Measurements from ENCODE around the gene RPS6KB2.
A peak's percentile ranks its signal among the peaks of the same experiment; 100 is the strongest.

The RPS6KB2 gene

DNA sequence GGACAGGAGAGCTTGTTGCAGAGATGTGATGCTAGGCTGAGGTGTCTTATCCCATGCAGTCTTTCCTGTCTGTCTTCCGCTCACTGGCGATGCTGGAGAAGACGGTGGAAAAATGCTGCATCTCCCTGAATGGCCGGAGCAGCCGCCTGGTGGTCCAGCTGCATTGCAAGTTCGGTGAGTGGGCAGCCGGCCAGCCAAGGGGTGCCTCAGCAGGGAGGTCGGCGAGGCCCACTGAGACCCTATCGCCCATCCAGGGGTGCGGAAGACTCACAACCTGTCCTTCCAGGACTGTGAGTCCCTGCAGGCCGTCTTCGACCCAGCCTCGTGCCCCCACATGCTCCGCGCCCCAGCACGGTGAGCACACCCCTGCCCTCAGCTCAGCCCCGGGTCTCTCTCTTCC is 34.9 kb upstream of the RPS6KB2 start:
- Histone ChIP-seq H3K27me3 (ENCODE audit: insufficient read depth, poor library complexity, severe bottlenecking) (no peaks in the 10 kb centered on the region), H3K27ac (replicated peaks) (no peak overlapping the region), H3K4me3 (replicated peaks; ENCODE audit: insufficient read depth, low read length) (no peak overlapping the region)
- no peak for TF ChIP-seq SPI1 (IDR thresholded peaks at IDR 0.05; ENCODE audit: borderline replicate concordance, low read depth)
- TF ChIP-seq, protein P1, sequence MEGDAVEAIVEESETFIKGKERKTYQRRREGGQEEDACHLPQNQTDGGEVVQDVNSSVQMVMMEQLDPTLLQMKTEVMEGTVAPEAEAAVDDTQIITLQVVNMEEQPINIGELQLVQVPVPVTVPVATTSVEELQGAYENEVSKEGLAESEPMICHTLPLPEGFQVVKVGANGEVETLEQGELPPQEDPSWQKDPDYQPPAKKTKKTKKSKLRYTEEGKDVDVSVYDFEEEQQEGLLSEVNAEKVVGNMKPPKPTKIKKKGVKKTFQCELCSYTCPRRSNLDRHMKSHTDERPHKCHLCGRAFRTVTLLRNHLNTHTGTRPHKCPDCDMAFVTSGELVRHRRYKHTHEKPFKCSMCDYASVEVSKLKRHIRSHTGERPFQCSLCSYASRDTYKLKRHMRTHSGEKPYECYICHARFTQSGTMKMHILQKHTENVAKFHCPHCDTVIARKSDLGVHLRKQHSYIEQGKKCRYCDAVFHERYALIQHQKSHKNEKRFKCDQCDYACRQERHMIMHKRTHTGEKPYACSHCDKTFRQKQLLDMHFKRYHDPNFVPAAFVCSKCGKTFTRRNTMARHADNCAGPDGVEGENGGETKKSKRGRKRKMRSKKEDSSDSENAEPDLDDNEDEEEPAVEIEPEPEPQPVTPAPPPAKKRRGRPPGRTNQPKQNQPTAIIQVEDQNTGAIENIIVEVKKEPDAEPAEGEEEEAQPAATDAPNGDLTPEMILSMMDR (IDR thresholded peaks at IDR 0.05; ENCODE audit: insufficient read depth, low read length), result no peak
- no peak for TF ChIP-seq POLR2AphosphoS5 (IDR thresholded peaks at IDR 0.05; ENCODE audit: low read depth)
- no peak for TF ChIP-seq GABPA (IDR thresholded peaks at IDR 0.05; ENCODE audit: low read depth)
- TF ChIP-seq REST (IDR thresholded peaks at IDR 0.05; ENCODE audit: insufficient replicate concordance, low read depth), result no peak
- DNase-seq (ENCODE audit: low read depth in 1 of 2, low spot score in 1 of 2), result no peak

DNA sequence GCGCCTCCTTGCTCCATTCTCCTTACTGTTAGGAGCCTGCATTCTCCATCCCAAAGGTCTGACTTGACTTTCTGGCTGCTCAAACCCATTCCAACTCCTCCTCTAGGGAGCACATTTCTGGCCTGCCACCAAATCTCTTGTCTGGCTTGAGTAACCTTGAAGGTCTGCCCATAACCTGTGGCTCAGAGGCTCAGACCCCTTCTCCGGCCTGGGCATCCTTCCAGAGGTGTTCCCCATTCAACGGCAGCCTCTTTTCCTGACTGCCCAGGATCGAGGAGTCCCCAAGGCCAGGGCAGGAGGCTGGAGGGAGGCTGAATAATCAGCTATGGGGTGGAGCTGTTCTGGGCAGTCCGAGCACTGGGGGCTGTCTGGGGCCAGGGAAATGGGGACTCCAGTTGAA is 34.3 kb upstream of the RPS6KB2 start:
- Histone ChIP-seq H3K4me3 (replicated peaks; ENCODE audit: insufficient read depth, low read length) (no peak overlapping the region), H3K27ac (replicated peaks) (no peak overlapping the region), H3K27me3 (ENCODE audit: insufficient read depth, poor library complexity, severe bottlenecking) (no peaks in the 10 kb centered on the region)
- TF ChIP-seq POLR2AphosphoS5 (IDR thresholded peaks at IDR 0.05; ENCODE audit: low read depth) (no peak), REST (IDR thresholded peaks at IDR 0.05; ENCODE audit: insufficient replicate concordance, low read depth) (no peak), GABPA (IDR thresholded peaks at IDR 0.05; ENCODE audit: low read depth) (no peak), SPI1 (IDR thresholded peaks at IDR 0.05; ENCODE audit: borderline replicate concordance, low read depth) (no peak)
- TF ChIP-seq, protein P1 (IDR thresholded peaks at IDR 0.05; ENCODE audit: insufficient read depth, low read length), result no peak
- DNase-seq (ENCODE audit: low read depth in 1 of 2, low spot score in 1 of 2), result no peak

DNA sequence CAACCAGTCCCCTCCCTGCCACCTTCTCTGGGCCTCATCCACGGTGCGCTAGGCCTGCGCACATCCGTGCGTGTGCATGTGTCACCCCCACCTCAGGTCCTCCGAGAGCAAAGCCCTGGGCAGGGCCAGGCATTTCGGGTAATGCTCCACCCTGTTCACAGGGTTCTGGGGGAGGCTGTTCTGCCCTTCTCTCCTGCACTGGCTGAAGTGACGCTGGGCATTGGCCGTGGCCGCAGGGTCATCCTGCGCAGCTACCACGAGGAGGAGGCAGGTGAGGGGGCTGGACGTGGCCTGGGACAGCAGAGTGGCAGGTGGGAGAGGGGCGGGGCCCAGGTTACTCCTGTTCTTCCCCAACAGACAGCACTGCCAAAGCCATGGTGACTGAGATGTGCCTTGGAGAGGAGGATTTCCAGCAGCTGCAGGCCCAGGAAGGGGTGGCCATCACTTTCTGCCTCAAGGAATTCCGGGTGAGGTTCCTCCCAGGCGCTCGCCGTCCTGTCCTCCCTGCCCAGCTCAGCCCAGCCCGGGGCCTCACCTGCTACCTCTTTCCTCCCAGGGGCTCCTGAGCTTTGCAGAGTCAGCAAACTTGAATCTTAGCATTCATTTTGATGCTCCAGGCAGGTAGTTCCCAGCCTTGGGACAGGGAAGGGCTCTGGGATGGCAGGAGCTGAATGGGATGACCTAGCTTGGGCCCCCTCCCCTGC is 32.6 kb upstream of the RPS6KB2 start:
- Histone ChIP-seq H3K4me3 (replicated peaks; ENCODE audit: insufficient read depth, low read length) (no peak overlapping the region), H3K27ac (replicated peaks) (no peak overlapping the region), H3K27me3 (ENCODE audit: insufficient read depth, poor library complexity, severe bottlenecking) (no peaks in the 10 kb centered on the region)
- TF ChIP-seq POLR2AphosphoS5 (IDR thresholded peaks at IDR 0.05; ENCODE audit: low read depth), result 0 out of 2 replicates have a peak, but pooled peaks have one; percentile 16
- no peak for TF ChIP-seq SPI1 (IDR thresholded peaks at IDR 0.05; ENCODE audit: borderline replicate concordance, low read depth)
- no peak for DNase-seq (ENCODE audit: low read depth in 1 of 2, low spot score in 1 of 2)

GRCh38 chr11:67396259-67396581 is 32.1 kb upstream of the RPS6KB2 start:
- Histone ChIP-seq H3K4me3 (replicated peaks; ENCODE audit: insufficient read depth, low read length) (no peak overlapping the region), H3K27ac (replicated peaks) (no peak overlapping the region), H3K27me3 (ENCODE audit: insufficient read depth, poor library complexity, severe bottlenecking) (no peaks in the 10 kb centered on the region)
- TF ChIP-seq REST (IDR thresholded peaks at IDR 0.05; ENCODE audit: insufficient replicate concordance, low read depth) (no peak), SPI1 (IDR thresholded peaks at IDR 0.05; ENCODE audit: borderline replicate concordance, low read depth) (no peak), POLR2AphosphoS5 (IDR thresholded peaks at IDR 0.05; ENCODE audit: low read depth) (no peak), GABPA (IDR thresholded peaks at IDR 0.05; ENCODE audit: low read depth) (no peak)
- TF ChIP-seq, protein P1 (IDR thresholded peaks at IDR 0.05; ENCODE audit: insufficient read depth, low read length), result no peak
- no peak for DNase-seq (ENCODE audit: low read depth in 1 of 2, low spot score in 1 of 2)

All from HL-60 (cell line).